ENCODE data around the gene NUP214. TPM values are rescaled to one million over a fixed set of nuclear protein-coding genes. Genes with fewer than 3 reads are reported as not detected.

Gene NUP214
- total and polyA plus RNA-seq, 2 of the 4 experiments (the other 2 are of a cell fraction): 7.9 to 13.4 TPM

DNA sequence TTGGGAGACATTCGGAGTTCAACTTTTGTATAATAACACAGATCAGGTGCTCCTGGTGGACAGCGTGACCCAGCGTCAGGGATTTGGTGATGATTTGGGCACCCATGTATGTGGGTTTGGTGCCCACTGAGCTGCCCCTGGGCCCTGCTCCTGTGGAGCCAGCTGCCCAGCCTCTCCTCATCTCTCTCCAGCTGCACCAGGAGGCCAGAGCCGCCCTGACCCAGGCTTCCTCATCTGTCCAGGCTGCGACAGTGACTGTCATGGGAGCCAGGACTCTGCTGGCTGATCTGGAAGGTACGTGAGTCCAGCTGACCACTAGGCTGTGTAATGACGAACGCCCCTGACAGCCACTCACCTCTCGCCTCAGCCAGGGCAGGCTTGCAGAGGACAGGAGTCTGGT lies 43.5 kb upstream of the NUP214 start:
- Histone ChIP-seq H3K27ac (ENCODE audit: insufficient read depth, low read length) (no peak overlapping the region), H4K91ac (ENCODE audit: insufficient read depth, low read depth, low read length) (no peak overlapping the region), H3K4me3 (ENCODE audit: insufficient read depth, low read depth, low read length) (no peak overlapping the region), H3K27me3 (ENCODE audit: control insufficient read depth, insufficient read depth, low read length) (peaks cover 51% of the 10 kb centered on the region), H2AFZ (replicated peaks; ENCODE audit: low read length, poor library complexity) (no peak overlapping the region), H3K23ac (ENCODE audit: low read depth, low read length) (no peak overlapping the region), H2BK5ac (ENCODE audit: low read depth, low read length, poor library complexity, severe bottlenecking) (no peak overlapping the region), H3K4me1 (ENCODE audit: control insufficient read depth, insufficient read depth, low read length) (no peaks in the 10 kb centered on the region), H3K9me3 (ENCODE audit: control insufficient read depth, insufficient read depth, low read length) (no peaks in the 10 kb centered on the region), H3K79me1 (ENCODE audit: low read depth in 1 of 2, low read length in 2 of 2) (no peaks in the 10 kb centered on the region), H2BK120ac (ENCODE audit: low read depth, low read length) (no peak overlapping the region), H3K18ac (ENCODE audit: low read depth, low read length) (no peak overlapping the region), H3K4me2 (ENCODE audit: low read depth, low read length) (no peak overlapping the region), H2AK5ac (ENCODE audit: low read depth, low read length) (no peak overlapping the region), H2AK9ac (replicated peaks; ENCODE audit: low read depth, low read length, poor library complexity) (no peak overlapping the region), H3K4ac (ENCODE audit: low read depth, low read length) (no peak overlapping the region), H3K56ac (ENCODE audit: extremely low read depth, insufficient read depth, low read length) (no peak overlapping the region), H3K9me1 (ENCODE audit: insufficient read depth, low read length) (no peaks in the 10 kb centered on the region), H3K36me3 (ENCODE audit: control insufficient read depth, insufficient read depth, low read length) (no peaks in the 10 kb centered on the region), H2BK15ac (ENCODE audit: low read depth, low read length) (no peak overlapping the region), H4K8ac (ENCODE audit: low read depth in 2 of 2, low read length in 2 of 2) (no peak overlapping the region), H4K5ac (ENCODE audit: low read depth, low read length) (no peak overlapping the region), H2BK20ac (ENCODE audit: low read depth, low read length) (no peak overlapping the region), H4K20me1 (ENCODE audit: insufficient read depth, low read length) (no peaks in the 10 kb centered on the region), H3K9ac (ENCODE audit: low read depth, low read length) (no peak overlapping the region), H3K14ac (replicated peaks; ENCODE audit: low read depth, low read length) (no peak overlapping the region)
- no TSS peak for BruUV-seq (replicated peaks)
- in situ Hi-C loops (cut with MboI; ENCODE audit: low sequenced_read_pairs): no loop called here
- no peak for DNase-seq
- CTCF ChIA-PET: no interaction called here
- ATAC-seq (ENCODE audit: low read depth): no peak
- intact Hi-C loops (cut with micrococcal nuclease): no loop called here
- WGBS, 2 experiments (ENCODE audit: extremely low coverage in 2 of 2, insufficient read length in 1 of 2): 80% methylated on average over 3 of the region's 9 CpGs; no CpG with 5 or more reads in 1 of the 2 experiments
- POLR2A ChIA-PET (ENCODE audit: unreplicated experiment): no interaction called here
- dilution Hi-C loops (cut with HindIII; ENCODE audit: low sequenced_read_pairs, unreplicated experiment): no loop called here
- no peak for TF ChIP-seq BHLHE40 (IDR thresholded peaks at IDR 0.05; ENCODE audit: low read depth, low read length)
- TF ChIP-seq CHD1 (IDR thresholded peaks at IDR 0.05; ENCODE audit: low read depth, low read length): no peak
- TF ChIP-seq MXI1 (IDR thresholded peaks at IDR 0.05; ENCODE audit: borderline replicate concordance, low read depth, low read length): no peak
- no peak for TF ChIP-seq MAFK (IDR thresholded peaks at IDR 0.05; ENCODE audit: low read depth, low read length)
- no peak for TF ChIP-seq SMC3 (IDR thresholded peaks at IDR 0.05; ENCODE audit: low read depth, low read length)
- no peak for TF ChIP-seq MAZ (IDR thresholded peaks at IDR 0.05; ENCODE audit: borderline replicate concordance, low read depth, low read length)
